Ishikawa (cell line): ENCODE measurements around the gene ACAA2.

Source experiments
- CEBPB ChIP-seq: IDR thresholded peaks from 2 replicates; pipeline ENCODE4 v1.6.1; 2012
- CREB1 ChIP-seq: IDR thresholded peaks from 2 replicates; pipeline ENCODE4 v1.6.1; 2012; ENCODE audit warnings: low read depth
- EP300 ChIP-seq: IDR thresholded peaks from 2 replicates; pipeline ENCODE4 v1.6.1; 2012; ENCODE audit warnings: borderline replicate concordance
- FOXM1 ChIP-seq: IDR thresholded peaks from 2 replicates; pipeline ENCODE4 v1.6.1; 2012; ENCODE audit warnings: low read depth, borderline replicate concordance
- NFIC ChIP-seq: IDR thresholded peaks from 2 replicates; pipeline ENCODE4 v1.6.1; 2012
- RAD21 ChIP-seq: IDR thresholded peaks from 2 replicates; pipeline ENCODE4 v1.6.1; 2012; ENCODE audit warnings: low read depth
- REST ChIP-seq: IDR thresholded peaks from 2 replicates; pipeline ENCODE4 v1.6.1; 2012; ENCODE audit warnings: low read depth, mild to moderate bottlenecking
- TAF1 ChIP-seq: IDR thresholded peaks from 2 replicates; pipeline ENCODE4 v1.6.1; 2012; ENCODE audit warnings: low read depth, mild to moderate bottlenecking
- TEAD4 ChIP-seq: IDR thresholded peaks from 2 replicates; pipeline ENCODE4 v1.6.1; 2012
- ZBTB7A ChIP-seq: IDR thresholded peaks from 2 replicates; pipeline ENCODE4 v1.6.1; 2012; ENCODE audit warnings: low read depth

DNA sequence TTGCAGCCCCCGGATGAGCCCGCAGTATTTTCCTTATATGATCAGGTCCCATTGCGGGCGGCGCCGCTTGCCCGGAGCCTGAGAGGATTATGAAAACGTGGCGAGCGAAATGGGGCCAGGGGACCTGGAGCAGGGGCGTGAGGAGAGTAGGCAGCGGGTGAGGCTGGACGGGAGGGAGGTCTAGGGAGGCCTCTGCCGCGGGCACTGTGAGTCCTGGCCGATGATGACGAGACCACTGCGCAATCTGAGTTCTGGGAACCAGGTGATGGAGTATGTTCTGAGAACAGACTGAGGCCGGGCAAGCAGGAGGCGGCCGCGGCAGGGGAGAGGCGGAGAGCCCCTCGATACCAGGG, 790 bp upstream of the ACAA2 start:
- TF ChIP-seq REST (no peak), RAD21 (no peak), CREB1 (no peak), TAF1 (no peak), EP300 (no peak), CEBPB (no peak), FOXM1 (no peak), ZBTB7A (no peak), TEAD4 (no peak), NFIC (no peak)
